HG03571 (cell line): ENCODE data around the gene FAM72D.
"Not testable (repeated sequence)": the region's sequence is repeated elsewhere in the genome, so short reads cannot be mapped to it uniquely, and the experiment has no call there.

ENCODE experiments used
- ATAC-seq: cut with Tn5 transposase; IDR thresholded peaks from one replicate; pipeline ENCODE4 v1.9.1; 2021; ENCODE audit not compliant: unreplicated experiment

FAM72D gene

DNA sequence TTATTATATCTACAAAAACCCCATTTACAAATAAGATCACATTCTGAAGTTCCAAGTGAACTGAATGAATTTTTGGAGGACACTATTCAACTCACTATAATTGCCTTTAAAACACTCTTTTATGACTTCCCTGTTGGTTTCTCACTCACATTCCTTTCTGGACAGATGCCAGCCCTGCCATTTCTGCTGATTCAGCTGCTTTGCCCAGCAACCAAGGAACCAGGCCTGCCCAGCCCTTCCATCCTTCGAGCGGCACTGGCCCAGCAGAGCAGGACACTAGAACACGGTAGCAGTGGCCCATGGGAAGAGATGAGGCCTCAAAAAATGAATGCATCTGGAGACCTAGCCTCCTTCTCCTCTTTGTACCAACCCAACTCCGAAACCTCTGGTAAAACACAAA, 50.5 kb downstream of the FAM72D start:
- not testable (repeated sequence) for ATAC-seq

DNA sequence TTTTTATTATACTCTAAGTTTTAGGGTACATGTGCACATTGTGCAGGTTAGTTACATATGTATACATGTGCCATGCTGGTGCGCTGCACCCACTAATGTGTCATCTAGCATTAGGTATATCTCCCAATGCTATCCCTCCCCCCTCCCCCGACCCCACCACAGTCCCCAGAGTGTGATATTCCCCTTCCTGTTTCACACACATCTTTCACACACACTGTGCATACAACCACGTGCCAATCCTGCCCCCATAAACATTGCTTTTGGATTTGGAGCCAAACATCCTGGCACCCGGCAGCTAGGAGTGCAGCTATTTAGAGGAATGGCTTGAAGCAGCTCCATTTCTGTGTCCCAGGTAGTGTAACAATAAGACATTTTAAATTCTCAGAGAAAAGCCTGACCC, 51.4 kb downstream of the FAM72D start:
- ATAC-seq, result not testable (repeated sequence)

DNA sequence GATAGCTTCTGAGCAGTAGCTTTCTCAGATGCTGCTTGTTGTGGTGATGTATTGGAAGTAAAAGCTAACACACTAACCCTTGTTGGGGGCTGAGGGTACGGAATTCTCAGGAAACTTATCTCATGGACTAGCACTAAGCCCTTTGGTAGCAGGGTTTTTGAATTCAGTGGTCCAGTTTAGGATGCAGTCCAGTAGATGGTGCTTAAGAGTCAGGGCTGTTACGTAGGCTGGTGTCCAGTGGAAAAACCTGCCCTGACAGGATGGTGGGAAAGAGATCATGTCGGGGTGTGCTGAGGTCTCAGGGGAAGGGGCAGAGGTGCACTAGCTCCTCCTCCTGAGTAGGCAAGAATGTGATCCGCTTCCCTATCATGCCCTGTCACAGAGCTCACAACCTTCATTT, 59.6 kb downstream of the FAM72D start:
- ATAC-seq, result not testable (repeated sequence)

GRCh38 chr1:145155873-145156272, 60.1 kb downstream of the FAM72D start:
- not testable (repeated sequence) for ATAC-seq

GRCh38 chr1:145156891-145157610, 61.3 kb downstream of the FAM72D start:
- not testable (repeated sequence) for ATAC-seq

GRCh38 chr1:145157715-145158114, 61.9 kb downstream of the FAM72D start:
- ATAC-seq, result not testable (repeated sequence)

DNA sequence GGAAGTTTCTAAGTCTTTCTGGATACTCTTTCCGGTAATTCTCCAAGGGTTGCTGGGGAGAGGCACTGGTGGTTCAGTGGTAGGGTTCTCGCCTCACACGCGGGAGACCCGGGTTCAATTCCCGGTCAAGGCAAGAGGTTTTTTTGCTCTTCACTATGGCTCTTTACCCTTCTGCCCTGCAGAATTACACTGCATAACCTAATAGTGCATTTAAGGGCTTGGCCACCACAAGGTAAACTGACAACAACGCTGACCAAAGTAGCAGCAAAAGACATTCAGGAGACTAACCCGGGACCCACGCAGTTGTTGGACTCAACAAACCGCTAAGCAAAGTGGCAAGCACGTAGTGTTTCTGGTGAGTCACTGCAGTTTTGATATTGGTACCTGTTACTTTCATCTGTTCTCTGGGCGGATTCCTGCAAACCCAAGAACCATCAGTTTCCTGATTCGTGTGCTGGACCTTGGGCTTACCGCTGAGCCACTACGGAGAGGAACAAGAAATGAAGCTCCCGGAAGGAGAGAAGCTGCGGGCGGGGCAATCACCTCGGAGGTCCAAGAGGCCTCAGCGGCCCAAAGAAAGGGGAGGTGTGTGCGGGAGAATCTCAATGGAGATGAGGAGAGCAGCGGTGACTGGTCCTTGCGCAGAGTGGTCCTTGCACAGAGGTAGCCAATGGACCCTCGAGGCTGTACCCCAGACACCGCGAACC, 65.4 kb downstream of the FAM72D start:
- peak; percentile 54 for ATAC-seq
